Kidney (tissue), 14 donors: Measurements from ENCODE around the gene PSMB5. TPM values are rescaled to one million over a fixed set of nuclear protein-coding genes. Genes with fewer than 3 reads are reported as not detected.

Experiments
- DNase-seq, 5 donors: peaks; one replicate each; pipeline ENCODE4 v3.0.0-alpha.2; 2013 to 2020
- FAIRE-seq: peaks from 2 replicates; lab custom pipeline; 2012; peaks lifted over from hg19 to GRCh38; lab: Jason Lieb, UNC
- H3K27ac ChIP-seq, 2 donors: one replicate each; pipeline ENCODE4 v1.7.0; 2013; ENCODE audit warnings: low read depth in 2 of 2, low read length in 2 of 2, inconsistent platforms in 1 of 2
- H3K27me3 ChIP-seq: one replicate; pipeline ENCODE4 v1.7.1; 2013; ENCODE audit warnings: low read length, inconsistent platforms; ENCODE audit not compliant: control insufficient read depth, insufficient read depth
- H3K36me3 ChIP-seq, 3 donors: one replicate each; pipeline versions ENCODE4 v1.7.0 to v1.7.1; 2013; ENCODE audit warnings: low read length in 3 of 3, control low read depth in 1 of 3, inconsistent platforms in 1 of 3; ENCODE audit not compliant: insufficient read depth in 3 of 3, control insufficient read depth in 2 of 3
- H3K4me1 ChIP-seq, 3 donors: one replicate each; pipeline versions ENCODE4 v1.7.0 to v1.7.1; 2013; ENCODE audit warnings: low read length in 3 of 3, inconsistent platforms in 1 of 3, low read depth in 1 of 3; ENCODE audit not compliant: control insufficient read depth in 2 of 3, insufficient read depth in 2 of 3
- H3K4me3 ChIP-seq, 3 donors: one replicate each; pipeline versions ENCODE4 v1.7.0 to v1.8.1; 2013; ENCODE audit warnings: low read length in 3 of 3, control low read depth in 1 of 3, inconsistent platforms in 1 of 3
- H3K9ac ChIP-seq, 3 donors: one replicate each; pipeline versions ENCODE4 v1.7.0 to v1.7.1; 2013; ENCODE audit warnings: low read length in 3 of 3, control low read depth in 1 of 3, inconsistent platforms in 1 of 3
- H3K9me3 ChIP-seq, 3 donors: one replicate each; pipeline versions ENCODE4 v1.7.0 to v1.7.1; 2013; ENCODE audit warnings: low read length in 3 of 3, control low read depth in 1 of 3, inconsistent platforms in 1 of 3; ENCODE audit not compliant: control insufficient read depth in 2 of 3, insufficient read depth in 1 of 3
- intact Hi-C: fragments of 100-400 bp; cut with DNase I; formaldehyde crosslinking; loops from one replicate; pipeline ENCODE4 v1.11.1; 2022
- polyA plus RNA-seq: library from polyadenylated mRNA; stranded (reverse); fragments of 350-450 nt; fragmentation: Illumina TruSeq; extraction: RNeasy Lipid Tissue Mini Kit (QIAGEN cat#74804); gene quantifications from one replicate; pipeline ENCODE4 v1.2.3, GENCODE V29; 2014; ENCODE audit warnings: low read depth, low replicate concordance; ENCODE audit not compliant: insufficient read depth
- total RNA-seq: library from RNA; stranded (reverse); fragmentation: NEBNext Ultra II Directional; extraction: Animal tissue kit (Norgen Biotek cat#: 25700); gene quantifications from one replicate; pipeline ENCODE4 v1.2.1, GENCODE V29; 2021
- TF ChIP-seq, protein P1 (sequence below): IDR thresholded peaks from 3 replicates; pipeline ENCODE4 v1.5.1; 2012; ENCODE audit warnings: mild to moderate bottlenecking, moderate library complexity, borderline replicate concordance; ENCODE audit not compliant: insufficient read depth; ENCODE audit errors: extremely low read depth
- donor health status: control.
- donor health status: control.
- donor health status: control.
- donor health status: control.
- donor health status: control.
- donor health status: DM: yes; HTN: yes; CAD: no.
- donor health status: Normal renal cell carcinoma (clear cell type).

The PSMB5 gene
- total and polyA plus RNA-seq, 2 donors from 2014 or later = 87.1 to 190 TPM

DNA sequence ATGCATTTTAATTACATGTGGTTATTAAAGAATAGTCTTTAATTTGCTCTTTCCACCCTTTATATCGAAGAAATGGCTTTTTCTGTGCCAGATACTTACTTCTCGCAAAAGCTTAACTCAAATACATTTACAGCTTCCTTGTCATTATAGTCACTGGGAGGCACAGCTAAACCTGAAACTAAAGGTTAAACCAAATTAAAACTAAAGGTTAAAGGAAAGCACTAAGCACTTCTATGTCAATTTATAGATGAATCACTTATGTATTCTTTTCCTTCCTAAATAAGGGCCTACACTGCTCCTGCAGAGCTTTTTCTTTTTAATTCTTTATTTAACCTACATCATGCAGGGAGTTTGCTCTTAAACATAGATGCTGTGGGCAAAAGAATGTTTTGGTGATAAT is 33.8 kb downstream of the PSMB5 start:
- intact Hi-C loops = no loop called here

DNA sequence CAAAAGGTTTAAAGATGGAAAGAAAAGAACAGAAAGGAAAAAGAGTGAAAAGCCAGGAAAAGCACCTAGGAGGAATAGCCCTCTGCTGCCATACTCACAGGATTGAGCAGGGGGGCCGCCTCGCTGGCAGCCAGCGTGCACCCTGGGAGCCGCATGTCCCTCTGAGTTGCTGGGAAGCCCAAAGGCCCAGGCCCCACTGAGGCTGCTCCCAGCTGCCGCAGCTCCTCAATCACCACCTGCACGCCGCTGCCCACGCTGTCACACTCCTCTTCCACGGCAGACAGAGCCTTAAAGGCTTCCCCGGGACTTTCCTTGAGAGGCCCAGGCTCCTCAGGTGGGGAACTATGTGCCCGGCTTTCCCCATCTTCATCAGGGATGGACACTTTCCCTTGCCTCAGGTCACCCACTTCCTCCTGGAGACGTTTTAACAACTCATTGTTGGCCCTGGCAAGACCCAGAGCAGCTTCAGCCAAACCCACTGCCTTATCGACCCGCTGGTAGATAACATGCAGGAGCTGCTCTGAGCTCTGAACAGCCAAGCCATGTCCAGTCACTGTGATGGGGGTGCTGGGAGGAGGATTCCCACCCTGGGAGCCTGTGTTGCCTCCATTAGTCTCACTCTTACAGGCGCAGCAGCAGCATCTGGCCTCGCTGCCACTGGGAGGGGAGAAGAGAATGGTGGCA is 36.2 kb downstream of the PSMB5 start:
- no peaks in the 10 kb centered on the region for H3K36me3 ChIP-seq
- TF ChIP-seq, protein P1, sequence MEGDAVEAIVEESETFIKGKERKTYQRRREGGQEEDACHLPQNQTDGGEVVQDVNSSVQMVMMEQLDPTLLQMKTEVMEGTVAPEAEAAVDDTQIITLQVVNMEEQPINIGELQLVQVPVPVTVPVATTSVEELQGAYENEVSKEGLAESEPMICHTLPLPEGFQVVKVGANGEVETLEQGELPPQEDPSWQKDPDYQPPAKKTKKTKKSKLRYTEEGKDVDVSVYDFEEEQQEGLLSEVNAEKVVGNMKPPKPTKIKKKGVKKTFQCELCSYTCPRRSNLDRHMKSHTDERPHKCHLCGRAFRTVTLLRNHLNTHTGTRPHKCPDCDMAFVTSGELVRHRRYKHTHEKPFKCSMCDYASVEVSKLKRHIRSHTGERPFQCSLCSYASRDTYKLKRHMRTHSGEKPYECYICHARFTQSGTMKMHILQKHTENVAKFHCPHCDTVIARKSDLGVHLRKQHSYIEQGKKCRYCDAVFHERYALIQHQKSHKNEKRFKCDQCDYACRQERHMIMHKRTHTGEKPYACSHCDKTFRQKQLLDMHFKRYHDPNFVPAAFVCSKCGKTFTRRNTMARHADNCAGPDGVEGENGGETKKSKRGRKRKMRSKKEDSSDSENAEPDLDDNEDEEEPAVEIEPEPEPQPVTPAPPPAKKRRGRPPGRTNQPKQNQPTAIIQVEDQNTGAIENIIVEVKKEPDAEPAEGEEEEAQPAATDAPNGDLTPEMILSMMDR = no peak
- no peak overlapping the region for H3K9ac ChIP-seq
- peaks cover 0 to 6% (median 4%) of the 10 kb centered on the region in 3 donors for H3K4me1 ChIP-seq
- H3K4me3 ChIP-seq = no peak overlapping the region
- no peak overlapping the region for H3K27ac ChIP-seq
- H3K27me3 ChIP-seq = no peaks in the 10 kb centered on the region
- no peaks in the 10 kb centered on the region for H3K9me3 ChIP-seq
- intact Hi-C loops = no loop called here
- no peak for DNase-seq
- FAIRE-seq = no peak

More for the DNA sequence above, 33.8 kb downstream of the PSMB5 start:
- DNase-seq (no peak), FAIRE-seq (no peak)
- Histone ChIP-seq H3K4me1 (no peaks in the 10 kb centered on the region), H3K9me3 (no peaks in the 10 kb centered on the region), H3K27me3 (no peaks in the 10 kb centered on the region), H3K27ac (no peak overlapping the region), H3K4me3 (no peak overlapping the region), H3K9ac (no peak overlapping the region), H3K36me3 (no peaks in the 10 kb centered on the region)
- TF ChIP-seq, protein P1 = no peak

DNA sequence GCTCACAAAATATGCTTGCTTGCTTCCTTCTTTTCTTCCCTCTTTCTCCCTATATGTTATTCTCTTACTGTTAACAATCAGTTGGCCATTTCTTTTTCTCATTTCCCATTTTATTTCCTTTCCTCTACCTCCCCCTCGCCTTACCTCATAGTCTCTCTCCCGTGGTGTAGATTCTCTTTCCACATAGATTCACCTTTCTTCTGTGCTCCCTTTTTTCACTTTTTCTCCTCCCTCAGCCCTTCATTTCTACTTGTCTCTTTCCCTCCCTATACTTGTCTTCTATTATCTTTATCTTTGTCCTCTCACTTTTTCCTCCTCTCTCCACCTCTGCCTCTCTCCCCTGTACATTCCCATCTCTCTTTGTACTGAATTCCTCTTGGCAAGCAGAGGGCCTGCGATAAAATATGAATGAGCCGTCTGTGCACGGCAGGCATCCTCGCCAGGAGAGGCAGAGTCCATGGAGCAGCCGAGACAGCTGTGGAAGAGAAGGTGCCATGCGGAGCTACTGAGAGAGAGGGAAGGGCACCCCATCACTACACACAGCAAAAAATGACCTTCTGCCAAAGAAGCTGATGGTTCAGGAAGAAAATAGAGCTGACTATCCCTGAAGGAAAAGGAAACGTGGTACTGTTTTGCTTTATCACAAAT is 36.9 kb downstream of the PSMB5 start:
- Histone ChIP-seq H3K27ac (no peak overlapping the region), H3K4me1 (peaks cover 0 to 6% (median 4%) of the 10 kb centered on the region in 3 donors), H3K9me3 (no peaks in the 10 kb centered on the region), H3K27me3 (no peaks in the 10 kb centered on the region), H3K36me3 (no peaks in the 10 kb centered on the region), H3K4me3 (no peak overlapping the region), H3K9ac (no peak overlapping the region)
- intact Hi-C loops = no loop called here
- TF ChIP-seq, protein P1 = no peak
- FAIRE-seq = no peak
- no peak for DNase-seq
